Retinal pigment epithelial cell (primary cell): ENCODE measurements around the gene SLC2A10.

Experiments
- DNase-seq: peaks from one replicate; pipeline ENCODE4 v3.0.0-alpha.2; 2010; ENCODE audit warnings: low read depth
- H3K4me3 ChIP-seq: 2 replicates; pipeline ENCODE4 v1.5.1; 2011; ENCODE audit warnings: mild to moderate bottlenecking, low read length, control low read depth, moderate library complexity
- TF ChIP-seq, protein P1 (sequence below): conservative IDR thresholded peaks from 2 replicates; pipeline ENCODE4 v1.5.1; 2011; ENCODE audit warnings: low read depth, low read length, control low read depth, inconsistent platforms

The SLC2A10 gene

DNA sequence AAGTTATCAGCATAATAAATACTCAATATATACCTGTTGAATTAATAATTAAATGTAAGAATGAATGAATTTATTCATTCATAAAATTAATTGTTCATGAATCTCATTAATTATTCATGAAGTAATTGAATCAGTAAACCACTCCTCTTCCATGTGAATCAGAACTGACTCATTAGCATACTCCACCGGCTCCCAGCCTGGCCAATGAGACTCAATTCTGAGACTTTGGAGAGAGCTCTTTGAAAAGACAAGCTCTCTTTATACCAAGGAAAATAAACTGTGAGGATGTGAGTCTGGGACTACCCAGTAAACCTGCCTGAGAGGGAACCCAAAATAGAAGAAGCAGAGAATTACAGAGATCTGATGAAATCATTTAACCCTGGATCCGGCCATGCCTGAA lies 8.4 kb upstream of the SLC2A10 start:
- H3K4me3 ChIP-seq: no peak overlapping the region
- DNase-seq: no peak
- TF ChIP-seq, protein P1, sequence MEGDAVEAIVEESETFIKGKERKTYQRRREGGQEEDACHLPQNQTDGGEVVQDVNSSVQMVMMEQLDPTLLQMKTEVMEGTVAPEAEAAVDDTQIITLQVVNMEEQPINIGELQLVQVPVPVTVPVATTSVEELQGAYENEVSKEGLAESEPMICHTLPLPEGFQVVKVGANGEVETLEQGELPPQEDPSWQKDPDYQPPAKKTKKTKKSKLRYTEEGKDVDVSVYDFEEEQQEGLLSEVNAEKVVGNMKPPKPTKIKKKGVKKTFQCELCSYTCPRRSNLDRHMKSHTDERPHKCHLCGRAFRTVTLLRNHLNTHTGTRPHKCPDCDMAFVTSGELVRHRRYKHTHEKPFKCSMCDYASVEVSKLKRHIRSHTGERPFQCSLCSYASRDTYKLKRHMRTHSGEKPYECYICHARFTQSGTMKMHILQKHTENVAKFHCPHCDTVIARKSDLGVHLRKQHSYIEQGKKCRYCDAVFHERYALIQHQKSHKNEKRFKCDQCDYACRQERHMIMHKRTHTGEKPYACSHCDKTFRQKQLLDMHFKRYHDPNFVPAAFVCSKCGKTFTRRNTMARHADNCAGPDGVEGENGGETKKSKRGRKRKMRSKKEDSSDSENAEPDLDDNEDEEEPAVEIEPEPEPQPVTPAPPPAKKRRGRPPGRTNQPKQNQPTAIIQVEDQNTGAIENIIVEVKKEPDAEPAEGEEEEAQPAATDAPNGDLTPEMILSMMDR: no peak

DNA sequence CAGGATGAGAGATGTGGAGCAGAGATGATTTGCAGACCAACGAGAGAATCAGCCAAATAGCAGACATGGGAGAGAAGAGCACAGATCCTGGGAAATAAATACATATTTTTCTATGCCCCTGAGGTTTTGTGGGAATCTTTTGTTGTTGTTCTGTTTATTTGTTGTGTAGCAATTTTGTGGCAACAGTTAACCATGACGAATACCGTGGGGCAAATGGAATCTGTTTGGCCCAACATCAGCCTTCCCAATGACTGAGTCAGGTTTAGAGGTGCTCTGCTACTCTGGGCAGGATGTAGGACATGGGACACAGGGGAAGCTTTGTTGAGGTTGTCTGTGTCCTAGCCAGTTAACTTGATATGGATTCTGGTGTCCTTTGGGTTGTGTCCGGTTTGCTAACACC lies 7.9 kb upstream of the SLC2A10 start:
- TF ChIP-seq, protein P1: no peak
- no peak for DNase-seq
- no peak overlapping the region for H3K4me3 ChIP-seq

DNA sequence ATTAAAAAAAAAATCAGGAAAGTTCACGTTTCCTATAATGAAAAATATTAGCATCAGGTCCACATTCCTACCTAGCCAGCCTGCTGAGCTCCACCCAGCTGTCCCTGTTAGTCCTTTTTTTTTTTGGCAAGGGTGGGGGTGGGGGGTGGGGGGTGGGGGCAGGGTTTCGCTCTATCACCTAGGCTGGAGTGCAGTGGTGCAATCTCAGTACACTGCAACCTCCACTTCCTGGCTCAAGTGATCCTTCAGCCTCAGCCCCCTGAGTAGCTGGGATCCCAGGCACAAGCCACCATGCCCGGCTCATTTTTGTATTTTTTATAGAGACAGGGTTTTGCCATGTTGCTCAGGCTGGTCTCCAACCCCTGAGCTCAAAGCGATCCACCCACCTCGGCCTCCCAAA lies 7.5 kb upstream of the SLC2A10 start:
- H3K4me3 ChIP-seq: no peak overlapping the region
- DNase-seq: no peak
- TF ChIP-seq, protein P1: no peak

DNA sequence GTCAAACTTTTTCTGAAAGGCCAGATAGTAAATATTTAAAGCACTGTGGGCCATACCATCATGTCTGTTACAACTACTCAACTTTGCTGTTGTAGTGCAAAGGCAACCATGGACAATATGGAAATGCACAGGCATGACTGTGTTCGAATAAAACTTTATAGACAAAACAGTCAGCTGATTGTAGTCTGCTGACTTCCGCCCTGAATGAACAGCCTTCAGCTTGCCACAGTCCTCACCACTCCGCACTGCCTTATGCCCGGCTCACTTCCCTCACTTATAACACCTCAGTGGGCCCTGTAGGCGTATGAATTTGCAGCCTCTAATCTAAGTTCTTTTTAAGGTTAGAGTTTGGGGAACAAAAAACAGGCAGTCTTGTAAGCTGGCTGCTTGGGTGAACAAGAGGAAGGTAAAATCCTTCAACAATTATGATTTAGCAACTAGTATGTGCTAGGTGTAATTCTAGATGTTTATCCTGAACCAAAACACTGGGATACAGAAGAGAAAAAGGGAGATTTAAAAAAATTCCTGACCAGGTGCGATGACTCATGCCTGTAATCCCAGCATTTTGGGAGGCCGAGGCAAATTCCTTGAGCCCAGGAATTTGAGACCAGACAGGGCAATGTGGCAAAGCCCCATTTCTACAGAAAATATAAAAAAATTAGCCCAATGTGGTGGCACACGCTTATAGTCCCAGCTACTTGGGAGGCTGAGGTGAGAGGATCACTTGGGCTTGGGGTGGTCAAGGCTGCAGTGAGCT lies 6.8 kb upstream of the SLC2A10 start:
- no peak for DNase-seq
- no peak overlapping the region for H3K4me3 ChIP-seq
- TF ChIP-seq, protein P1: no peak

DNA sequence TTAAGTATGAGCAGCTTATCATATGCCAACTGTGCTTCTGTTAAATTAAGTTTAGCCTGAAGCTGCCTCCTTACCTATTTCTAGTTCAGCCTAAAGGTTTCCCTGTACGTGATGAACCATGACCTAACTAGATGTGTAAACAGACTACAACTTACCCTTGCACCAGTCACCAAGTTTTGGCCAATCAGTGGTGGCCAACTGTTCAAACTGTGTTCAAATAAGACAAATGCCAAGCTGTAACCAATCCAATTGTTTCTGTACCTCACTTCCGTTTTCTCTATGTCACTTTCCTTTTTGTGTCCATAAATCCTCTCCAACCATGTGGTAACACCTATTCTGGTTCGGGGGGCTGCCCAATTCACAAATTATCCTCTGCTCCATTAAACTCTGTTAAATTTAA lies 6.0 kb upstream of the SLC2A10 start:
- no peak for DNase-seq
- no peak overlapping the region for H3K4me3 ChIP-seq
- TF ChIP-seq, protein P1: no peak

DNA sequence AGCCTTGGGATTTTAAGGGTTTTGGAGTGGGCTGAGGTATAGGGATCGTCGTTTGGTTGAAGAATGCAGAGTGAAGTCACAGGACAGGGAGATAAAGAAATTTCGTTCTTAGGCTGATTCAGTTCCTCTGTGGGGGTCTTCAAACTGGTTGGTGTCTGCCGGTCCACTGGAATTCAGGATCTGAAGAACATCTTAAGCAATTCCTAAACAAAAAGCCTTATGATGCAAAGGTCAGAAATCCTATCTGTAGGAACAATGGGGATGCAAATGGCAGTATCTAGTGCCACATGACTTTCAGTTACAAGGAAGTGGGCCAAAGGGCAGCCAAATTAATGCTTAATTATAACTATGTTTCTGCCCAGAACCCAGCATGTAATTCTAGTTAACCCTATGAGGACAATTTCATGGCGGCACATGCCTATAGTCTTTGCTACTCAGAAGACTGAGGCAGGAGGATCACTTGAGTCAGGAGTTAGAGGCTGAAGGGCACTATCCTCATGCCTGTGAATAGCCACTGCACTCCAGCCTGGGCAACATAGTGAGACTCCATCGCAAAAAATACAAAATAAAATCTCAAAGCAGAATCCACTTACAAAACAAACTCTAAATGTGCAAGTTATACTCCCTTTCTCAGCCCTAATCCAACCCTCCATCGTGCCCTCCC lies 4.6 kb upstream of the SLC2A10 start:
- TF ChIP-seq, protein P1: no peak
- no peak for DNase-seq
- no peak overlapping the region for H3K4me3 ChIP-seq

DNA sequence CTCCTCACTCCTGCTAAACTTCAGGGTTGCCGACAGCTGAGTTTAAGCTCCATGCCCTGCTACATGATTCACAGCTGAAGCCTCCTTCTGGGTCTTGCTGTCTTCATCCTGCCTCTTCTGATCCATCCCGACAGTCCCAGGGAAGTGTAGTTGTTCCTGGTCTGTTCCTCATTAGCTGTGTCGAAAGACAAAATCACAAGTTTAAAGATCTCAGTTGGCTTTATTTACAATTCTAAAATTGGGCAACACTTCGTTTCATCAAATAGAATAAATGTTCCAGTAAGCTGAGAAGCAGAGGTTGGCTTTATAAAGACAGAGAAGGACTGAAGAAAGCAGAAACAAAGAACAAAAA lies 4.1 kb upstream of the SLC2A10 start:
- TF ChIP-seq, protein P1: no peak
- H3K4me3 ChIP-seq: no peak overlapping the region
- no peak for DNase-seq
